Ascending aorta (tissue), 2 donors: Measurements from ENCODE around the gene MRPL41. TPM values are rescaled to one million over a fixed set of nuclear protein-coding genes. Genes with fewer than 3 reads are reported as not detected.

ENCODE experiments used
- DNase-seq, 2 donors: peaks; one replicate each; pipeline ENCODE4 v3.0.0-alpha.2; 2019; ENCODE audit warnings: low spot score in 2 of 2
- H3K27ac ChIP-seq, 2 donors: fragments of 200-600 bp; sonication (generic); one replicate each; pipeline ENCODE4 v1.5.1; 2016 to 2017; ENCODE audit warnings: mild to moderate bottlenecking in 1 of 2
- H3K27me3 ChIP-seq: fragments of 200-600 bp; sonication (generic); one replicate; pipeline ENCODE4 v1.5.1; 2017
- H3K36me3 ChIP-seq, 2 donors: fragments of 200-600 bp; sonication (generic); one replicate each; pipeline ENCODE4 v1.5.1; 2016
- H3K4me1 ChIP-seq, 2 donors: fragments of 200-600 bp; sonication (generic); one replicate each; pipeline ENCODE4 v1.5.1; 2016 to 2017; ENCODE audit warnings: mild to moderate bottlenecking in 1 of 2
- H3K4me3 ChIP-seq, 2 donors: fragments of 200-600 bp; sonication (generic); one replicate each; pipeline ENCODE4 v1.5.1; 2016 to 2017; ENCODE audit warnings: mild to moderate bottlenecking in 1 of 2
- H3K9me3 ChIP-seq, 2 donors: fragments of 200-600 bp; sonication (generic); one replicate each; pipeline ENCODE4 v1.5.1; 2016
- intact Hi-C: fragments of 100-400 bp; cut with DNase I; formaldehyde crosslinking; loops from one replicate; pipeline ENCODE4 v1.15.1; 2023
- total RNA-seq: library from RNA; depleted of rRNA; stranded (reverse); fragments of >200 nt; gene quantifications from one replicate; pipeline ENCODE4 v1.1.0, GENCODE V29; 2016
- TF ChIP-seq, protein P1 (sequence below), 3 experiments: fragments of 200-600 bp in 2 of 3; fragments of 450-650 bp in 1 of 3; sonication (generic) in 2 of 3; IDR thresholded peaks; one replicate each; pipeline ENCODE4 v1.5.1; 2016 to 2019; ENCODE audit warnings: antibody characterized with exemption in 3 of 3, mild to moderate bottlenecking in 1 of 3, moderate library complexity in 1 of 3

The MRPL41 gene
- total RNA-seq, 1 donor from 2014 or later: 121 TPM

DNA sequence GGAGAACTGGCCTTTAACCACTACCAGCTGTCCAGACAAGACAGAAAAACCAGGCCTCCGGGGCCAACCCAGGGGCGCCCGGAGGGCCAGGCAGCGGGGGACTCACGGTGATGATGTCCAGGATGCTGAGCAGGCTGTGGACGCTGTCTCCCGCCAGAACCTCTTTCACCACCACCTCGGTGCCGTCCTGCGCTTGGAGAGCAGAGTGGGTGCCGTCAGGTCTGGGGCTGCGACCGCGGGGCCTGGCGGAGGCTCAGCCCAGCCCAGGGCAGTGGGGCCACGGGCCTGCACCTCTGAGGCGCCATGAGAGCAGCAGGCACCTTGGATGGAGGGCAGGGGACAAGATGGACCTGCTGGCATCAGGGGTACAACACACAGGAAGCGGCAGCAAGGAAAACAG is 11.1 kb upstream of the MRPL41 start:
- H3K36me3 ChIP-seq: peaks cover 14 to 40% of the 10 kb centered on the region in 2 donors

DNA sequence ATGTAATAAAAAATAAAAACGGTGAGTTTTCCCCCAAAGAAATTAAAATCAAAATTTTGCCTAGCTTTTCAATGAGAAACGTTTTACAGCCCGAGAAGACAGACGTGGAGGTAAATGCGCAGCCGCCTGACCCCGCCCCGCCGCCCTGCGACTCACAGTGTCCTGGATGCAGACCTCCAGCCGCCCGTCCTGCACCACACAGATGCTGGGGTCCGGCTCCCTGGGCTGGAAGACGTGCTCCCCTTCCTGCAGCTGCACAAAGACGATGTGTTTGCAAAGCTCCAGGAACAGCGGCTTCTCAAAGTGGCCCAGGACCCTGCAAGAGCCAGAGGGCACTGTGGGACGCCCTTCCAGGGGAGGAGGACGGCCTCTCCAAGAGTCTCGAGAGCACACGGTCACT is 9.2 kb upstream of the MRPL41 start:
- no peak for DNase-seq
- H3K27ac ChIP-seq: no peak overlapping the region
- H3K27me3 ChIP-seq: no peaks in the 10 kb centered on the region
- H3K4me3 ChIP-seq: no peak overlapping the region
- TF ChIP-seq, protein P1, sequence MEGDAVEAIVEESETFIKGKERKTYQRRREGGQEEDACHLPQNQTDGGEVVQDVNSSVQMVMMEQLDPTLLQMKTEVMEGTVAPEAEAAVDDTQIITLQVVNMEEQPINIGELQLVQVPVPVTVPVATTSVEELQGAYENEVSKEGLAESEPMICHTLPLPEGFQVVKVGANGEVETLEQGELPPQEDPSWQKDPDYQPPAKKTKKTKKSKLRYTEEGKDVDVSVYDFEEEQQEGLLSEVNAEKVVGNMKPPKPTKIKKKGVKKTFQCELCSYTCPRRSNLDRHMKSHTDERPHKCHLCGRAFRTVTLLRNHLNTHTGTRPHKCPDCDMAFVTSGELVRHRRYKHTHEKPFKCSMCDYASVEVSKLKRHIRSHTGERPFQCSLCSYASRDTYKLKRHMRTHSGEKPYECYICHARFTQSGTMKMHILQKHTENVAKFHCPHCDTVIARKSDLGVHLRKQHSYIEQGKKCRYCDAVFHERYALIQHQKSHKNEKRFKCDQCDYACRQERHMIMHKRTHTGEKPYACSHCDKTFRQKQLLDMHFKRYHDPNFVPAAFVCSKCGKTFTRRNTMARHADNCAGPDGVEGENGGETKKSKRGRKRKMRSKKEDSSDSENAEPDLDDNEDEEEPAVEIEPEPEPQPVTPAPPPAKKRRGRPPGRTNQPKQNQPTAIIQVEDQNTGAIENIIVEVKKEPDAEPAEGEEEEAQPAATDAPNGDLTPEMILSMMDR (IDR thresholded peaks at IDR 0.05): no peak
- peaks cover 0 to 4% of the 10 kb centered on the region in 2 donors for H3K4me1 ChIP-seq
- intact Hi-C loops: no loop called here
- H3K9me3 ChIP-seq: no peaks in the 10 kb centered on the region
- H3K36me3 ChIP-seq: peaks cover 14 to 38% of the 10 kb centered on the region in 2 donors

More for the DNA sequence above, 11.1 kb upstream of the MRPL41 start:
- intact Hi-C loops: no loop called here
- Histone ChIP-seq H3K4me3 (no peak overlapping the region), H3K9me3 (no peaks in the 10 kb centered on the region), H3K27me3 (no peaks in the 10 kb centered on the region), H3K27ac (no peak overlapping the region), H3K4me1 (peaks cover 0 to 3% of the 10 kb centered on the region in 2 donors)
- TF ChIP-seq, protein P1 (IDR thresholded peaks at IDR 0.05): no peak
- DNase-seq: no peak

DNA sequence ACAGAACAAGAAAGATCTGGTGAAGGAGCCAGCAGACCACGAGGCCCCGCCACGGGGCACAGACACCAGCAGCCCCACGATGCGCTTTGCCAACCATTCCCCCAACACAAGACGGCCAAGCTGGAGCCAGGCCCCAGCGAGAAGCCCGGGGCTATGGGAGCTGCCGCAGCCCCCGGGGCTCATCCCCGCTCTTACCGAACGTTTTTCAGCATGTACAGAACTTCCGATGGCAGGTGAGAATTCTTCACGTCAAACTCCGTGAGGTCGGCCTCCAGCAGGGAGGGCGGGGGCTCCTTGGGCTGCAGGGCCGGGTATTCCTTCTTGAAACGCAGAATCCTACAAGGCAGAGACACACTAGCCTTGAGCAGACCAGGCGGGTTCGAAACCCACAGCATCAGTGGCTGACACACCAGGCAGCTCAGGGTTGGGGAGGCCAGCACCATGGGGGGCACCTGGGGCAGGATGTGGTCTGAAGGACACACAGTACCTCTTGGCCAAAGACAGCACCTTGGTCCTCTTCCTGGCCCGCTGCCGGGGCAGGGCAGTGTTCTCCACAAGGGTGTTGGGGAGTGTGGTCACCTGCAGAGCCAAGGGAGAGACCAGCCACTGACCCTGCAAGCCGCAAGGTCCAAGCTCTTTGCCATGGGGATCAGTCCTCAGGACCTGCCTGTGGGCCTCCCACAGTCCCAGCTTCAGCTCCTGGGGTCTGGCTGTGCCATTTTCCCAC is 8.3 kb upstream of the MRPL41 start:
- Histone ChIP-seq H3K4me1 (peaks cover 0 to 11% of the 10 kb centered on the region in 2 donors), H3K27ac (no peak overlapping the region), H3K4me3 (no peak overlapping the region), H3K27me3 (no peaks in the 10 kb centered on the region), H3K9me3 (no peaks in the 10 kb centered on the region), H3K36me3 (peaks cover 14 to 31% of the 10 kb centered on the region in 2 donors)
- TF ChIP-seq, protein P1 (IDR thresholded peaks at IDR 0.05): no peak
- intact Hi-C loops: no loop called here
- no peak for DNase-seq

DNA sequence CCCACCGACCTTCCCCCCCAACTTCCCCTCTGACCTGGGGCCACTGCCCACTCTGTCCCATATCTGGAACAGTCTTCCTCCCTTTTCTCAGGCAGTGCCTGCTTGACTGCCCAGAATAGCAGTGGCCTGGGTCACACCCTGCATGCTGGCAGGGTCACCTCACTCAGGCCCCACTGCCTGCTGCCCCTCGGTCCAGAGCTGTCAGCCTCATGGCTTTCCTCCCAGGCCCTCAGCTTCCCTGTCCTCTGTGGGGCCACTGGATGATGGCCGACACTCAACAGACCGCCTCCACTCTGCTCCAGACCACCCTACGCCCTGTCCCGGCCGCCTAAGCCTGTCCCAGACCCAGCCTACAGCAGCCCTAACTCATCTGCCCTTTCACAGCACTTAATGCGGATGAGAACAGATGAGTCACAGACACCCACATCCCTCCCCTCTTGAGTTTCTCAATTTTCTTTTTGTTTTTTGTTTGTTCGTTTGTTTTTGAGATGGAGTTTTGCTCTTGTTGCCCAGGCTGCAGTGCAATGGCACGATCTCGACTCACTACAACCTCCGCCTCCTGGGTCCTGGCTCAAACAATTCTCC is 7.4 kb upstream of the MRPL41 start:
- no peaks in the 10 kb centered on the region for H3K27me3 ChIP-seq
- H3K9me3 ChIP-seq: no peaks in the 10 kb centered on the region
- TF ChIP-seq, protein P1 (IDR thresholded peaks at IDR 0.05): no peak
- intact Hi-C loops: no loop called here
- H3K4me3 ChIP-seq: no peak overlapping the region
- no peak overlapping the region for H3K27ac ChIP-seq
- peaks cover 0 to 15% of the 10 kb centered on the region in 2 donors for H3K4me1 ChIP-seq
- H3K36me3 ChIP-seq: peaks cover 11 to 31% of the 10 kb centered on the region in 2 donors
- DNase-seq: no peak

DNA sequence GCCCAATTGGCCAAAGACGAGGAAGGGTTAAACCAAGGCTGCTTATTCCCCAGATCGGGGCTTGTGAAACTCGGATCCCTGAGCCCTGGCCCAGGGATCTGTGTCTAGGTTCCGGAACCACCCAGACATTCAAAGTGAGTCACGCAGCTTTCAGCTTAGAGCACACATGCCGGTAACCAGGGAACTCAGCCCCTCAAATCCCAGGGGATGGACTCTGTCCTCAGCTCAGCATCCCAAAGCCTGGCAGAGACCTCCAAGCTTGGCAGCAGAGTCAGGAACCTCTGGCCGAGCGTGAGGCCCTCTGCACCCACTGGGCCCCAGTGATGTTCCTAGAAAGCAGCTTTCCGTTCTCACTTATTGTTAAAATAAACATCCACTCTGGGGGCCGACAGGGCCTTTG is 6.6 kb upstream of the MRPL41 start:
- Histone ChIP-seq H3K4me3 (no peak overlapping the region), H3K27me3 (no peaks in the 10 kb centered on the region), H3K9me3 (no peaks in the 10 kb centered on the region), H3K4me1 (peaks cover 3 to 21% of the 10 kb centered on the region in 2 donors), H3K27ac (peak overlapping the region; percentile 13 to 57), H3K36me3 (peaks cover 8 to 28% of the 10 kb centered on the region in 2 donors)
- TF ChIP-seq, protein P1 (IDR thresholded peaks at IDR 0.05): no peak
- peak; percentile 18 to 85 for DNase-seq
- intact Hi-C loops: no loop called here
